ENCODE results near the gene KIF22.
"Not testable (repeated sequence)": the region's sequence is repeated elsewhere in the genome, so short reads cannot be mapped to it uniquely, and the experiment has no call there.

Gene KIF22

GRCh38 chr16:29745853-29746345 is 44.7 kb upstream of the KIF22 start, which contains the start of gene C16orf54:
C16orf54 (minus strand) TSS chr16:29745990; CDS start chr16:29744951, 1,039 bp downstream.
- TF ChIP-seq CTCF (IDR thresholded peaks at IDR 0.05; ENCODE audit: control insufficient read depth, insufficient read depth, low read depth, low read length, missing control alignments) = no peak
- DNase-seq (ENCODE audit: low read depth) = no peak
- H3K4me3 ChIP-seq (ENCODE audit: control insufficient read depth, low read depth, low read length) = no peak within 1 kb of the TSS

- not testable (repeated sequence) for DNase-seq (ENCODE audit: low read depth); H3K4me3 ChIP-seq (ENCODE audit: control insufficient read depth, low read depth, low read length)
Observed at GRCh38 chr16:29746518-29746917, 44.0 kb upstream of the KIF22 start.

- TF ChIP-seq CTCF (IDR thresholded peaks at IDR 0.05; ENCODE audit: control insufficient read depth, insufficient read depth, low read depth, low read length, missing control alignments) = no peak
- no peak for DNase-seq (ENCODE audit: low read depth)
- H3K4me3 ChIP-seq (ENCODE audit: control insufficient read depth, low read depth, low read length) = no peak overlapping the region
Observed at GRCh38 chr16:29747947-29748759, 42.4 kb upstream of the KIF22 start.

- not testable (repeated sequence) for H3K4me3 ChIP-seq (ENCODE audit: control insufficient read depth, low read depth, low read length); DNase-seq (ENCODE audit: low read depth)
Observed at GRCh38 chr16:29748760-29749149, 41.8 kb upstream of the KIF22 start.

GRCh38 chr16:29753516-29753915 is 37.0 kb upstream of the KIF22 start:
- no peak for TF ChIP-seq CTCF (IDR thresholded peaks at IDR 0.05; ENCODE audit: control insufficient read depth, insufficient read depth, low read depth, low read length, missing control alignments)
- no peak overlapping the region for H3K4me3 ChIP-seq (ENCODE audit: control insufficient read depth, low read depth, low read length)
- DNase-seq (ENCODE audit: low read depth) = no peak

- H3K4me3 ChIP-seq (ENCODE audit: control insufficient read depth, low read depth, low read length) = no peak overlapping the region
- TF ChIP-seq CTCF (IDR thresholded peaks at IDR 0.05; ENCODE audit: control insufficient read depth, insufficient read depth, low read depth, low read length, missing control alignments) = no peak
- no peak for DNase-seq (ENCODE audit: low read depth)
Observed at GRCh38 chr16:29756654-29757053, 33.9 kb upstream of the KIF22 start.

GRCh38 chr16:29757086-29757485 is 33.5 kb upstream of the KIF22 start:
- H3K4me3 ChIP-seq (ENCODE audit: control insufficient read depth, low read depth, low read length); DNase-seq (ENCODE audit: low read depth): not testable (repeated sequence)

GRCh38 chr16:29757950-29758466 is 32.5 kb upstream of the KIF22 start:
- peak; percentile 59 for DNase-seq (ENCODE audit: low read depth)
- no peak overlapping the region for H3K4me3 ChIP-seq (ENCODE audit: control insufficient read depth, low read depth, low read length)
- peak; percentile 30 for TF ChIP-seq CTCF (IDR thresholded peaks at IDR 0.05; ENCODE audit: control insufficient read depth, insufficient read depth, low read depth, low read length, missing control alignments)
